Glutamatergic neuron (in vitro differentiated cells): ENCODE results near the gene ZBTB14. TPM values are rescaled to one million over a fixed set of nuclear protein-coding genes. Genes with fewer than 3 reads are reported as not detected.
A peak's percentile ranks its signal among the peaks of the same experiment; 100 is the strongest.

Experiments used
- DNase-seq: peaks from one replicate; pipeline ENCODE4 v3.0.0; 2022
- H3K27ac Mint-ChIP-seq: one replicate; pipeline ENCODE4 v1.8.0; 2020; ENCODE audit warnings: mild to moderate bottlenecking, mixed read lengths, inconsistent platforms; ENCODE audit not compliant: unreplicated experiment
- H3K27me3 Mint-ChIP-seq: one replicate; pipeline ENCODE4 v1.8.0; 2020; ENCODE audit warnings: mild to moderate bottlenecking, moderate library complexity, mixed read lengths, inconsistent platforms; ENCODE audit not compliant: unreplicated experiment
- H3K36me3 Mint-ChIP-seq: one replicate; pipeline ENCODE4 v1.8.0; 2020; ENCODE audit warnings: mild to moderate bottlenecking, mixed read lengths, inconsistent platforms; ENCODE audit not compliant: unreplicated experiment
- H3K4me1 Mint-ChIP-seq: one replicate; pipeline ENCODE4 v1.8.0; 2020; ENCODE audit warnings: mild to moderate bottlenecking, low read depth, mixed read lengths, inconsistent platforms; ENCODE audit not compliant: unreplicated experiment
- H3K4me3 Mint-ChIP-seq: one replicate; pipeline ENCODE4 v1.8.0; 2020; ENCODE audit warnings: mild to moderate bottlenecking, mixed read lengths, inconsistent platforms; ENCODE audit not compliant: unreplicated experiment
- H3K9me3 Mint-ChIP-seq: one replicate; pipeline ENCODE4 v1.8.0; 2020; ENCODE audit warnings: mild to moderate bottlenecking, moderate library complexity, mixed read lengths, inconsistent platforms; ENCODE audit not compliant: unreplicated experiment
- CTCF ChIP-seq: fragments of 200-600 bp; sonication (generic); IDR thresholded peaks from one replicate; pipeline ENCODE4 v1.5.0; 2021; ENCODE audit not compliant: partially characterized antibody, unreplicated experiment
- total RNA-seq: library from RNA; stranded (reverse); fragmentation: NEBNext Ultra II Directional; extraction: Animal tissue kit (Norgen Biotek cat#: 25700); gene quantifications from one replicate; pipeline ENCODE4 v1.2.1, GENCODE V29; 2021; ENCODE audit not compliant: unreplicated experiment

ZBTB14 gene
- total RNA-seq, 1 donor from 2014 or later, result 9.1 TPM

GRCh38 chr18:5297597-5297996 is 2.1 kb upstream of the ZBTB14 start:
- peak overlapping the region; percentile 56 for H3K4me3 Mint-ChIP-seq

DNA sequence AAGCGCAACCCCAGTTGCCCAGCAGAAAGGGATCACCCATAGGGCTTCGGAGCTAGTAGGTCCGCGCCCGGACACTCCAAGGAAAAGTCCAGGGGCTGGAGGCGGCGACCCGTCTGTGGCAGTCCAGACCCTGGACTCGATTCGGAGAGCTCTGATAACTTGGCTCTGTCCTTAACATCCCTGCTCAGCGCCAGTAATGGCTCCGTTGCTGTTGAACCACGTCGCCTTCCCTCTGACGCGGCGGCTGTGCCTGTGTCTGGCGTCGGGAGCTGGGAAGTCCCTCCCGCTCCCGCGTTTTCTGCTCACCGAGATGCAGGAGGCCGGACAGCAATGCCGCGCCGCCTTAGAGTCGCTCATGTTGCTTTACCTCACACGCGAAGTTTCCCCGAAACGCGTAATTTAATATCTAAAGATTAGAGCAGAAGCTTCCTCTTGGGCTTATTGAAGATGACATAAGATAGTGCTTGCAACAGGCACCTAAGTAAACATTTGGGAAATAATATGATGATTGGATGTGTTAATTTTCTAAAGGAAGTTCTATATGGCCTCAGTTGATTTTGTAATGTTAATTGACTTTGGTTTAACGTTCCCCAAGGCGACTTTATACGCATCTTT is 1.3 kb upstream of the ZBTB14 start:
- Mint-ChIP-seq H3K27ac (peak overlapping the region; percentile 96), H3K4me3 (peak overlapping the region; percentile 92), H3K36me3 (peaks cover 1% of the 10 kb centered on the region), H3K9me3 (peaks cover 14% of the 10 kb centered on the region), H3K27me3 (peaks cover 8% of the 10 kb centered on the region), H3K4me1 (peaks cover 5% of the 10 kb centered on the region)
- no peak for TF ChIP-seq CTCF
- peak; percentile 86 for DNase-seq

More at GRCh38 chr18:5297597-5297996, 2.1 kb upstream of the ZBTB14 start:
- H3K9me3 Mint-ChIP-seq, result peaks cover 14% of the 10 kb centered on the region
- DNase-seq, result no peak
- no peaks in the 10 kb centered on the region for H3K36me3 Mint-ChIP-seq
- TF ChIP-seq CTCF, result no peak
- H3K27me3 Mint-ChIP-seq, result peaks cover 8% of the 10 kb centered on the region
- no peak overlapping the region for H3K27ac Mint-ChIP-seq
- H3K4me1 Mint-ChIP-seq, result peaks cover 5% of the 10 kb centered on the region

DNA sequence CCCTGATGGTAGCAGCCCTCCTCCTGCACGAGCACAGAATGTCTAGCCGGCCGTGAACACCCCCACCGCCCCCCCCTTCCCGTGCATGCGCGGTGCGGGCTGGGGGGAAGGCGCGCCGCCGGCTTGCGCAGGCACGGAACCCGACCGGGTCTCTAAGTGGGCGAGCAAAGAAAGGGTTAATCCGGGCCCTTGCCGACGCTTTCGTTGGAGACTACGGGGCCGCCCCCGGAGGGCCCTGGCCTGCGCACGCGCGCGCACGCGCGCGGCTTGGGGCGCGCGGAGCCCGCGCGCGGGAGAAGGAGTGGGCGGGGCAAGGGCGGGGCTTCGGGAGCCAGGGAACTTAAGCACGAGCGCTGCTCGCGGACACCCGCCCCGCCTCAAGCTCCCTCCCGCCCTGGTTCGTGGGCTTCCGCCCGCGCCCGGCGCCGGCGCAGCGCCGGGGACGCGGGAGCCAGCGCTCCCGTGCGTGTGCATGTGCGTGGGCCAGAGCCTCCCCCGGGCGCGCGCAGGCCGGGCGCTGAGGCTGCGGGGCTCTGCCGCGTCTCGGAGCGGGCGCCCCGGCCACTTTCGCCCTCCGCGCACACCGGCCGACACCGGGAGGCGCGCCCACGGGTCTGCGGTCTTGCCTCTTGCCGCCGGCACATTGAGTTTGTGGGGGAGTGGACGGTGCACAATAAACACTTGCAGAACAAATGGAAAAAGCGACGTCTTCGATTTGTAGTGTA is 617 bp upstream of the ZBTB14 start:
- Mint-ChIP-seq H3K4me3 (peak overlapping the region; percentile 92), H3K36me3 (peaks cover 8% of the 10 kb centered on the region)

GRCh38 chr18:5294457-5295230 is 882 bp downstream of the ZBTB14 start:
- Mint-ChIP-seq H3K27me3 (peaks cover 8% of the 10 kb centered on the region), H3K36me3 (peaks cover 12% of the 10 kb centered on the region), H3K4me3 (peak overlapping the region; percentile 83), H3K4me1 (peaks cover 5% of the 10 kb centered on the region), H3K27ac (peak overlapping the region; percentile 86), H3K9me3 (peaks cover 16% of the 10 kb centered on the region)
- DNase-seq, result peak; percentile 65
- TF ChIP-seq CTCF, result no peak

More for the DNA sequence above, 617 bp upstream of the ZBTB14 start:
- peak overlapping the region; percentile 96 for H3K27ac Mint-ChIP-seq
- peaks cover 5% of the 10 kb centered on the region for H3K4me1 Mint-ChIP-seq
- H3K27me3 Mint-ChIP-seq, result peaks cover 8% of the 10 kb centered on the region
- peak; percentile 88 for DNase-seq
- H3K9me3 Mint-ChIP-seq, result peaks cover 14% of the 10 kb centered on the region
- TF ChIP-seq CTCF, result no peak
